Endothelial cell (in vitro differentiated cells): ENCODE results near the gene CNTN4. TPM values are rescaled to one million over a fixed set of nuclear protein-coding genes. Genes with fewer than 3 reads are reported as not detected.

ENCODE experiments used
- DNase-seq: peaks from one replicate; pipeline ENCODE4 v3.0.0; 2021; ENCODE audit warnings: low spot score
- H3K27ac Mint-ChIP-seq: one replicate; pipeline ENCODE4 v1.8.0; 2021; ENCODE audit warnings: mixed read lengths, inconsistent platforms; ENCODE audit not compliant: unreplicated experiment
- H3K27me3 Mint-ChIP-seq: one replicate; pipeline ENCODE4 v1.8.0; 2021; ENCODE audit warnings: mild to moderate bottlenecking, moderate library complexity, mixed read lengths, inconsistent platforms; ENCODE audit not compliant: unreplicated experiment
- H3K36me3 Mint-ChIP-seq: one replicate; pipeline ENCODE4 v1.8.0; 2021; ENCODE audit warnings: mild to moderate bottlenecking, low read depth, mixed read lengths, inconsistent platforms; ENCODE audit not compliant: unreplicated experiment
- H3K4me1 Mint-ChIP-seq: one replicate; pipeline ENCODE4 v1.8.0; 2021; ENCODE audit warnings: mild to moderate bottlenecking, mixed read lengths, inconsistent platforms; ENCODE audit not compliant: unreplicated experiment
- H3K4me3 Mint-ChIP-seq: one replicate; pipeline ENCODE4 v1.8.0; 2021; ENCODE audit warnings: mild to moderate bottlenecking, mixed read lengths, inconsistent platforms; ENCODE audit not compliant: unreplicated experiment
- H3K9me3 Mint-ChIP-seq: one replicate; pipeline ENCODE4 v1.8.0; 2021; ENCODE audit warnings: mixed read lengths, inconsistent platforms; ENCODE audit not compliant: unreplicated experiment
- total RNA-seq: library from RNA; stranded (reverse); fragmentation: NEBNext Ultra II Directional; extraction: Animal tissue kit (Norgen Biotek cat#: 25700); gene quantifications from one replicate; pipeline ENCODE4 v1.2.1, GENCODE V29; 2021; ENCODE audit not compliant: unreplicated experiment
- TF ChIP-seq, protein P1 (sequence below): fragments of 200-600 bp; sonication (generic); IDR thresholded peaks from one replicate; pipeline ENCODE4 v1.5.0; 2021; ENCODE audit warnings: antibody characterized with exemption; ENCODE audit not compliant: unreplicated experiment

CNTN4 gene
- total RNA-seq, 1 donor from 2014 or later: not detected

DNA sequence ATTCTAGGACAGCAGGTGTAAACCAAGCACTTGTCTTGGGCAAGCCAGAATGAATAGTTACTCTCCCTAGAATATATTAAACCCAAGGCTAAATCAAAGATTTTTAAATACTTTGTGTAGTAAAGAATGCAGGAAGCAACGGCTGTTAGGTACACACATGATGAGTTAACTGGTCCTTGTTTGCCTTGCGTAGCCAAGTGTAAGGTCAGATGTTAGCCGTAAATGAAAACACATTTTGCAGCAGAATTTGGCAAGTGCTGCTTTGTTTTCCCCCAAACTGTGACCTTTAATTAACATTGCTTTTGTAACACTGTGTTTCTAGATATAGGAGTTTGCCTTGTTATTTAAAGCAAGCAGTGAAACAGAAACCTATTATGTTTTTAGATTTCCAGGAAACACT, 642.9 kb downstream of the CNTN4 start:
- H3K27ac Mint-ChIP-seq: no peak overlapping the region
- H3K27me3 Mint-ChIP-seq: no peaks in the 10 kb centered on the region
- peaks cover 19% of the 10 kb centered on the region for H3K9me3 Mint-ChIP-seq
- DNase-seq: no peak
- H3K4me3 Mint-ChIP-seq: no peak overlapping the region
- TF ChIP-seq, protein P1, sequence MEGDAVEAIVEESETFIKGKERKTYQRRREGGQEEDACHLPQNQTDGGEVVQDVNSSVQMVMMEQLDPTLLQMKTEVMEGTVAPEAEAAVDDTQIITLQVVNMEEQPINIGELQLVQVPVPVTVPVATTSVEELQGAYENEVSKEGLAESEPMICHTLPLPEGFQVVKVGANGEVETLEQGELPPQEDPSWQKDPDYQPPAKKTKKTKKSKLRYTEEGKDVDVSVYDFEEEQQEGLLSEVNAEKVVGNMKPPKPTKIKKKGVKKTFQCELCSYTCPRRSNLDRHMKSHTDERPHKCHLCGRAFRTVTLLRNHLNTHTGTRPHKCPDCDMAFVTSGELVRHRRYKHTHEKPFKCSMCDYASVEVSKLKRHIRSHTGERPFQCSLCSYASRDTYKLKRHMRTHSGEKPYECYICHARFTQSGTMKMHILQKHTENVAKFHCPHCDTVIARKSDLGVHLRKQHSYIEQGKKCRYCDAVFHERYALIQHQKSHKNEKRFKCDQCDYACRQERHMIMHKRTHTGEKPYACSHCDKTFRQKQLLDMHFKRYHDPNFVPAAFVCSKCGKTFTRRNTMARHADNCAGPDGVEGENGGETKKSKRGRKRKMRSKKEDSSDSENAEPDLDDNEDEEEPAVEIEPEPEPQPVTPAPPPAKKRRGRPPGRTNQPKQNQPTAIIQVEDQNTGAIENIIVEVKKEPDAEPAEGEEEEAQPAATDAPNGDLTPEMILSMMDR: no peak
- no peaks in the 10 kb centered on the region for H3K4me1 Mint-ChIP-seq
- H3K36me3 Mint-ChIP-seq: no peaks in the 10 kb centered on the region

DNA sequence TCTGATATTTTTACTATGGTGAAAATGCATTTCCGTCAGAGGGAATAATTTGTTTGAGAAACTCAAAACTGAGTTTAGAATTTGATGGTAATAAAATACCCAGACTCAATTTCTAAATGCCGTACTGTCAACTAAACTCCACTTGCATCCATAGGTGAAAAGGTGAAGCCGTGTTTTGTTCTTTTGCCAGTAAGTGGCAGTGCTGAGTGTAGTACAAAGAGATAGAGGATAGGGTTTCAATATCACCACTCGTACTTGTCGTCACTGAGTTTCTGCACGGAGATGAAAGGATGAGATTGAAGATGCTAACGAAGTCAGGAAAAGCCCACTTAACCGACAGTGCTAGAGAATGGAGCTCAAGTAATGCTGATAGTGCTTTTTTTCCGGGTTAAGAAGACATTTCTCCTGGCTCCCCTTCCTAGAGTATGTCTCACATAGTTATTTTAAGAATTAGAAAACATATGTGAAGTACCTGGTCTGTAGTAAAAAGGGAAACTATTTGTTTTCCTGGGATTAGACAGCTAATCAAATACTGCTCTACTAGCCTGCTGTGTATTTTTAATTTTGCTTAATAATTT, 666.4 kb downstream of the CNTN4 start:
- no peak overlapping the region for H3K4me3 Mint-ChIP-seq
- TF ChIP-seq, protein P1: no peak
- H3K27ac Mint-ChIP-seq: no peak overlapping the region
- H3K4me1 Mint-ChIP-seq: no peaks in the 10 kb centered on the region
- H3K27me3 Mint-ChIP-seq: no peaks in the 10 kb centered on the region
- peaks cover 34% of the 10 kb centered on the region for H3K9me3 Mint-ChIP-seq
- DNase-seq: no peak
- no peaks in the 10 kb centered on the region for H3K36me3 Mint-ChIP-seq

DNA sequence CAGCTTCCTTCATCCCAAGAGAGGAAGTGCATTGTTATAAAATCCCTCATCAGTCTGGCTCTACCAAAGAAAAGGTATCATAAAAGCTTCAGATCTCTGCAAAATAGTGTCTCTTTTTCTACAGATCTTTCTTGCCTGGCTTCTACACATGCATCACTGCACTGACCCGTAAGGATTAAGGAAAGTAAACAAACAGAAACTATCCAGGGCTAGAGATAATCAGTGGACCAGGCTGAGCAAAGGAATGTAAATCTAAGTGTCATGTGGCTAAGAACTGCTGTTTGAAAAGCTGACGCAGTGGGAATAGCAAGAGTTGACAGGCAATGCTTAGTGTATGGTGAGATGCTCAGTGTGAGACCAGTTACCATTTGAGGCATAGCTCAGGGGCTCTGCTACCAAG, 671.8 kb downstream of the CNTN4 start:
- no peaks in the 10 kb centered on the region for H3K4me1 Mint-ChIP-seq
- no peak overlapping the region for H3K4me3 Mint-ChIP-seq

DNA sequence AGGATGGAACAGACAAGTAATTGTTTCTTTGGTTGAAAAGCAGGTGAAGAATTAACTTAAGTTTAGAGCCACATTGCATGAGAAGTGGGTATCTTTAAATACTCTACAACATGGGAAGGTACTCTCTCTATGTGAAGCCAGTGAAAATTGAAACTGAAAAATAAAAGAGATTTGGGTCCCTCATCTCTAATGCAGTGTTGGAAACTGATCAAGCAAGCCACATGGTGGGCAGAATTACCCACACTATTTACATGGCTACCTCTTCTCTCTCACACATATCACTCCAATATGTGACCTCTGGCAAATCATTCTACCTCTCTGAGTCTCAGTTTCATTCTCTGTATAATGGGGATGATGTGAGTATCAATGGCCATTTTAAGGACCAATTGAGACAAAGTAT, 672.5 kb downstream of the CNTN4 start:
- TF ChIP-seq, protein P1: no peak
- Mint-ChIP-seq H3K36me3 (peaks cover 6% of the 10 kb centered on the region), H3K9me3 (peaks cover 38% of the 10 kb centered on the region), H3K4me3 (no peak overlapping the region), H3K27ac (no peak overlapping the region), H3K27me3 (no peaks in the 10 kb centered on the region), H3K4me1 (no peaks in the 10 kb centered on the region)
- no peak for DNase-seq

More for the DNA sequence above, 671.8 kb downstream of the CNTN4 start:
- Mint-ChIP-seq H3K27ac (no peak overlapping the region), H3K27me3 (no peaks in the 10 kb centered on the region), H3K9me3 (peaks cover 41% of the 10 kb centered on the region), H3K36me3 (peaks cover 6% of the 10 kb centered on the region)
- TF ChIP-seq, protein P1: no peak
- no peak for DNase-seq

DNA sequence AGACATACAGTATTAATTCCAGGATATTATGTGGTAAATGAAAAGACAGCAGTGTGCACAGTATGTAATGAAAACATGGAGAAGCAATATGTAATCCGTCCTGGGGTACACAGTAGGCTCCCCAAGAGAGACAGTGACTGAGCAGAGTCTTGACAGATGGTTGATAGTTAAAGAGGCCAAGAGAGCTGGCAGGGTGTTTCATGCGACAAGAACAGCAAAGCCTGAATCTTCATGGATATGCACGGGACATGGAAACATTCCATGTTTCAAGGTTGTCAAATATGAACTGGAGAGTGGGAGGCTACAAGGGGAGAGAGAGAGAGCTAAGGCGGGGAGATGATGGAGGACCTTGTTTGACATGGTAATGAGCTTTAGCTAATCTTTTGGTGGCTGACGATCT, 673.1 kb downstream of the CNTN4 start:
- H3K27me3 Mint-ChIP-seq: no peaks in the 10 kb centered on the region
- peaks cover 33% of the 10 kb centered on the region for H3K9me3 Mint-ChIP-seq
- TF ChIP-seq, protein P1: no peak

More for the DNA sequence above, 673.1 kb downstream of the CNTN4 start:
- Mint-ChIP-seq H3K4me3 (no peak overlapping the region), H3K36me3 (peaks cover 6% of the 10 kb centered on the region), H3K27ac (no peak overlapping the region), H3K4me1 (no peaks in the 10 kb centered on the region)
- no peak for DNase-seq
